Bronchial epithelial cell (primary cell): ENCODE results near the gene ZNF442. TPM values are rescaled to one million over a fixed set of nuclear protein-coding genes. Genes with fewer than 3 reads are reported as not detected.
"Not testable (repeated sequence)": the region's sequence is repeated elsewhere in the genome, so short reads cannot be mapped to it uniquely, and the experiment has no call there.

Source experiments
- DNase-seq: peaks from one replicate; pipeline ENCODE4 v3.0.0-alpha.2; 2010; ENCODE audit warnings: low read depth
- FAIRE-seq: peaks from 2 replicates; lab custom pipeline; 2011; peaks lifted over from hg19 to GRCh38; lab: Jason Lieb, UNC
- H3K27me3 ChIP-seq: 2 replicates; pipeline ENCODE4 v1.5.1; 2011; ENCODE audit warnings: low read length; ENCODE audit not compliant: control insufficient read depth, insufficient read depth
- H3K36me3 ChIP-seq: 2 replicates; pipeline ENCODE4 v1.5.1; 2011; ENCODE audit warnings: low read length; ENCODE audit not compliant: control insufficient read depth, insufficient read depth
- H3K4me3 ChIP-seq: 2 replicates; pipeline ENCODE4 v1.5.1; 2011; ENCODE audit warnings: mild to moderate bottlenecking, low read depth, low read length, control low read depth
- CTCF ChIP-seq: IDR thresholded peaks from 2 replicates; pipeline ENCODE4 v1.5.1; 2011; ENCODE audit warnings: mild to moderate bottlenecking, moderate library complexity, low read length, control low read depth, inconsistent platforms; ENCODE audit not compliant: insufficient read depth, severe bottlenecking
- total RNA-seq: library from RNA; depleted of rRNA; stranded (reverse); fragments of >200 nt; gene quantifications from 2 replicates; pipeline ENCODE4 v1.2.1, GENCODE V29; 2014

ZNF442 gene
- total RNA-seq, 1 donor from 2014 or later, result 3.9 TPM

DNA sequence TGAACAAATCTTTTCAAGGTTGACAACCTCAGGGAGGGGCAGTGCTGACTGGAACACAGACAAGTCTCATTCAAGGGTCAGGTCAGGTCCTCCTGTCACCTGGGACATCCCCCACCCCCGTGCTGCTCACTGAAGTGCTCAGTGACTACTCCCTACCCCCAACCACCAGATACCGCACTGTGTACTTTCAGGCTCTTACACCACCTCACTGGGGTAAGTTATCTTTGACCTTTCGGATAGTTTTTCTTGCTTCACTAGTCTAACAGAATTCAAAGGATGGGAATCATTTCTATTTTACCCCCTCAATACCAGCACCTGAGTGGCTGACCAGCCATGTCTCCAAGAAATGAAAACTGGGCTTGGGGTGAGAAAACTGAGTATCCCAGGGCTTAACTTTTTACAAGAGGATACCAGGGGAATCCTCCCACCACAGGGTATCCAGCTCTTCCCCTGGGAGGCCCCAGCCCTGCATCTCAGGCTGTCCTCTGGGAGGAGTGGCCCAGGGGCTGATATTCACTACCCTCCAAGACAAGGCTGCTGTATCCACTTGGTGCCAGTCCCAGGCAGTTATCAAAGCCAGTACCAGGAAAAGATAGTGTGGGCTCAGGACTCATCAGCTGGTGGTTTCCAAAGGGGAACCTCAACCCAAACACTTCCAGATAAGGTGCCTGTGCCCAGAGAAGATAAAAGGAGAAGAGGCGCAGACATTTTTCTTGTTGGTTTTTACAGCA lies 34.1 kb downstream of the ZNF442 start:
- no peaks in the 10 kb centered on the region for H3K27me3 ChIP-seq
- TF ChIP-seq CTCF, result no peak

GRCh38 chr19:12330340-12330739 lies 35.1 kb downstream of the ZNF442 start:
- no peaks in the 10 kb centered on the region for H3K36me3 ChIP-seq
- DNase-seq (no peak), FAIRE-seq (no peak)
- no peak overlapping the region for H3K4me3 ChIP-seq
- no peak for TF ChIP-seq CTCF
- no peaks in the 10 kb centered on the region for H3K27me3 ChIP-seq

More for the DNA sequence above, 34.1 kb downstream of the ZNF442 start:
- H3K4me3 ChIP-seq, result no peak overlapping the region
- DNase-seq (no peak), FAIRE-seq (peak; percentile 68)
- no peaks in the 10 kb centered on the region for H3K36me3 ChIP-seq

DNA sequence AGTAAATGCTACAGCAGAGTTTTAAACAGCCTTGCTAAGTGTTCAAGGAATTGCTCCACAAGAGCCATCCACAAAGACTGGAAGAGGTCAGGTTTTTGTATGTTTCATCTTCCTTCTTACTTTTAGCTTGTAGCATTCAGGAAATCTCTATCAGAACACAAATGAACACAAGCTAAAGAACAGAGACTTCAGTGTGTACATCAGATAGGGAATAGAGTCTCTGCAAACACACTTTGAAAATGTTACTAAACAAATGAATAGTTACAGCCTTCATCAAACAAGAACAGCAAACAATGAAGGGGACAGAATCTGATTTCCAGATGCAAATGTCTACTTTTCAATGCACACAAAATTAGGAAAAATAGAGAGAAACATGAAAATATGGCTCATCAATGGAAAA lies 39.8 kb downstream of the ZNF442 start:
- H3K36me3 ChIP-seq, result no peaks in the 10 kb centered on the region
- DNase-seq (no peak), FAIRE-seq (no peak)
- TF ChIP-seq CTCF, result no peak
- no peak overlapping the region for H3K4me3 ChIP-seq
- no peaks in the 10 kb centered on the region for H3K27me3 ChIP-seq

DNA sequence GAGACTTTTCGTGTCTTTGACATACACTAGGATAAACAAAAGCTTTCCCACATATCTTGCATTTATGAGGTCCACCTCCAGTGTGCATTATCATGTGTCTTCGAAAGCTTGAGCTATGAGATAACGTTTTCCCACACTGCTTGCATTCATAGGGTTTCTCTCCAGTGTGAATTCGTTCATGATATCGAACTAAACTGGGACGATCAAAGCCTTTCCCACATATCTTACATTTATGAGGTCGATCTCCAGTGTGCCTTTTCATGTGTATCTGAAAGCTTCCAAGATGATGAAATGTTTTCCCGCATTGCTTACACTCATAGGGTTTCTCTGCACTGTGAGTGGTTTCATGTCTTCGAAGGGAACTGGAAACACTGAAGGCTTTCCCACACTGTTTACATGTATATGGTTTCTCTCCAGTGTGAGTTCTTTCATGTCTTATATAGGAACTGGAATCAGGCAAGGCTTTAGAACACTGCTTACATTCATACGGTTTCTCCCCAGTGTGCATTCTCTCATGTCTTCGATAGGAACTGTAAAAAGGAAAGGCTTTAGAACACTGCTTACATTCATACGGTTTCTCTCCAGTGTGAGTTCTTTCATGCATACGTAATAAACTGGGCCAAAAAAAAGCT lies 46.6 kb downstream of the ZNF442 start:
- DNase-seq (no peak), FAIRE-seq (peak; percentile 23)
- H3K4me3 ChIP-seq, result no peak overlapping the region
- no peak for TF ChIP-seq CTCF
- no peaks in the 10 kb centered on the region for H3K27me3 ChIP-seq
- H3K36me3 ChIP-seq, result no peaks in the 10 kb centered on the region

GRCh38 chr19:12314553-12314952 lies 50.9 kb downstream of the ZNF442 start:
- no peaks in the 10 kb centered on the region for H3K27me3 ChIP-seq
- peak; percentile 55 for FAIRE-seq
- H3K4me3 ChIP-seq, result no peak overlapping the region
- TF ChIP-seq CTCF, result no peak
- no peak for DNase-seq
- no peaks in the 10 kb centered on the region for H3K36me3 ChIP-seq

DNA sequence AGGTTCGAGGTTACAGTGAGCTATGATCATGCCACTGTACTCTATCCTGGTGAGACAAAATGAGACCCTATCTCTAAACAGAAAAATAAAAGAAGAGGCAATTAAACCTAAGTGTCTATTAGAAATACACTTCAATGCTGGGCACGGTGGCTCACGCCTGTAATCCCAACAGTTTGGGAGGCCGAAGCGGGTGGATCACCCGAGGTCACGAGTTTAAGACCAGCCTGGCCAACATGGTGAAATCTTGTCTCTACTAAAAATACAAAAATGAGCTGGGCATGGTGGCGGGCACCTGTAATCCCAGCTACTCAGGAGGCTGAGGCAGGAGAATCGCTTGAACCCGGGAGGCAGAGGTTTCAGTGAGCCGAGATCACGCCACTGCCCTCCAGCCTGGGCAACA lies 56.6 kb downstream of the ZNF442 start:
- DNase-seq, H3K4me3 ChIP-seq, FAIRE-seq, H3K36me3 ChIP-seq, H3K27me3 ChIP-seq: not testable (repeated sequence)

Other genes starting within 250 kb of the ZNF442 start
- 3.2 and 5.2 TPM in 2 replicates for gene ZNF20, start 225.3 kb downstream of the ZNF442 start, total RNA-seq
- 5.0 and 8.7 TPM in 2 replicates for gene ZNF625, start 208.9 kb downstream of the ZNF442 start, total RNA-seq
- gene ZNF136, start 202.6 kb downstream of the ZNF442 start, total RNA-seq, result 4.5 and 5.9 TPM in 2 replicates
- 7.4 and 10.5 TPM in 2 replicates for gene ZNF44, start 70.8 kb downstream of the ZNF442 start, total RNA-seq
- gene ZNF563, start 32.0 kb downstream of the ZNF442 start, total RNA-seq, result 2.4 and 4.6 TPM in 2 replicates
- gene ZNF799, start 35.6 kb upstream of the ZNF442 start, total RNA-seq, result 2.6 and 2.7 TPM in 2 replicates
- 2.4 and 3.4 TPM in 2 replicates for gene ZNF443, start 75.3 kb upstream of the ZNF442 start, total RNA-seq
- 0.26 and 0.64 TPM in 2 replicates for gene ZNF709, start 119.1 kb upstream of the ZNF442 start, total RNA-seq
- 7.4 and 9.0 TPM in 2 replicates for gene ZNF564, start 185.8 kb upstream of the ZNF442 start, total RNA-seq
- 5.8 and 7.9 TPM in 2 replicates for gene ZNF490, start 245.1 kb upstream of the ZNF442 start, total RNA-seq
- 11.1 and 11.8 TPM in 2 replicates for gene ZNF791, start 245.2 kb upstream of the ZNF442 start, total RNA-seq